GM12864 (cell line): ENCODE data around the gene PPP1R12B.

Source experiments
- DNase-seq: peaks from one replicate; pipeline ENCODE4 v3.0.0-alpha.2; 2011; ENCODE audit warnings: low read depth
- H3K4me3 ChIP-seq: 2 replicates; pipeline ENCODE4 v1.5.1; 2011; ENCODE audit warnings: mild to moderate bottlenecking, low read depth, low read length, control low read depth
- TF ChIP-seq, protein P1 (sequence below): IDR thresholded peaks from 2 replicates; pipeline ENCODE4 v1.5.1; 2011; ENCODE audit warnings: low read depth, mild to moderate bottlenecking, moderate library complexity, low read length, control low read depth, inconsistent platforms; ENCODE audit errors: missing control alignments

The PPP1R12B gene

DNA sequence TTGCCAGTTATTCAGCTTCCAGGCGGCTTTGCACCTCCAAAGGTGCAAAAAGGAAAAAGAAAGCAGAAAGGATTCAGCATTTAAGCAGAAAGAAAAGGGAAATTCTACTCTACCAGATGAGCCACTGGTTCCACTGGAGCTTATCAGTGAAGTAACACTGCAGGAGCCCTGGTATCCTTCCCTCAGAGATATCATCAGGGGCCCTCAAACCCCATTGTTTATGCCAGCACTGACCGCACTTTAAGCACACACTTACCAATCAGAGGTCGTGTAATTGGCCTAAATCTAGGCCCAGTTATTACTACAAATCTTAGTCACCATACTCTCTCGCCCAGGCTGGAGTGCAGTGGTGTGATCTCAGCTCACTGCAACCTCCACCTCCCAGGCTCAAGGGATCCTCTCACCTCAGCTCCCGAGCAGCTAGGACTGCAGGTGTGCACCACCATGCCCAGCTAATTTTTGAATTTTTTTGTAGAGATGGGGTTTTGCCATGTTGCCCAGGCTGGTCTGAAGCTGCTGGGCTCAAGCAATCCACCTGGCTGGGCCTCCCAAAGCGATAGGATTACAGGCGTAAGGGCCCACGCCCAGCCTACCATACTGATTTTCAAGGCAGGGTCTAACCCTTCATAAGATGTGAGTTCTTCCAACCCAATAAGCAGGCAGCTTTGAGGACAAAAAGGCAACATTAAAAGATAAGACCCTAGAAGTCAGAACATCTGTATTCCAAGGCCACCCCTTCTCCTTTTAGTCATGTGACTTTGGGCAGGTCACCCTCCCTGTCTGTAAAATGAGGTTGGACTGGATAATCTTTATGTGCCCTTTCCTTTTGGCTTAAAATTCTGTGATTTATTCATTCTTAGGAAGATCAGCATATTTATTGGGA is 236.4 kb downstream of the PPP1R12B start:
- no peak overlapping the region for H3K4me3 ChIP-seq
- TF ChIP-seq, protein P1, sequence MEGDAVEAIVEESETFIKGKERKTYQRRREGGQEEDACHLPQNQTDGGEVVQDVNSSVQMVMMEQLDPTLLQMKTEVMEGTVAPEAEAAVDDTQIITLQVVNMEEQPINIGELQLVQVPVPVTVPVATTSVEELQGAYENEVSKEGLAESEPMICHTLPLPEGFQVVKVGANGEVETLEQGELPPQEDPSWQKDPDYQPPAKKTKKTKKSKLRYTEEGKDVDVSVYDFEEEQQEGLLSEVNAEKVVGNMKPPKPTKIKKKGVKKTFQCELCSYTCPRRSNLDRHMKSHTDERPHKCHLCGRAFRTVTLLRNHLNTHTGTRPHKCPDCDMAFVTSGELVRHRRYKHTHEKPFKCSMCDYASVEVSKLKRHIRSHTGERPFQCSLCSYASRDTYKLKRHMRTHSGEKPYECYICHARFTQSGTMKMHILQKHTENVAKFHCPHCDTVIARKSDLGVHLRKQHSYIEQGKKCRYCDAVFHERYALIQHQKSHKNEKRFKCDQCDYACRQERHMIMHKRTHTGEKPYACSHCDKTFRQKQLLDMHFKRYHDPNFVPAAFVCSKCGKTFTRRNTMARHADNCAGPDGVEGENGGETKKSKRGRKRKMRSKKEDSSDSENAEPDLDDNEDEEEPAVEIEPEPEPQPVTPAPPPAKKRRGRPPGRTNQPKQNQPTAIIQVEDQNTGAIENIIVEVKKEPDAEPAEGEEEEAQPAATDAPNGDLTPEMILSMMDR, result no peak

DNA sequence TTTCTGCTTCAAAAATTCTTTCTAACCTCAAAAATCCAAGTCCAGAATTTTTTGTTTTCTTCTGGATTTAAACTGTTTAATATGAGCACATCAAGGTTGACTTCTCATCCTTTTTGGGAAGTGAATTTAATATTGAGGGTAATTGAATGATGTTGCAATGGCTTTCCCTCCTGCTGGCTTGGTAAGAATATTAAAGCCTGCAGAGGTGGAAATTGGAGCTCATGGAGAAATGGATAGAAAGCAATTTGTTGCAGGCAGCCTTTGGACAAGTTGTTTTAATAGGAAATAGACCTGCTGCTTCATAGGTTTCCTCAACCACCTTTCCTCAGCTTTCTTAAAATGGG is 237.1 kb downstream of the PPP1R12B start:
- no peak for DNase-seq
- H3K4me3 ChIP-seq, result no peak overlapping the region
- TF ChIP-seq, protein P1, result no peak

More for the DNA sequence above, 236.4 kb downstream of the PPP1R12B start:
- DNase-seq, result no peak

DNA sequence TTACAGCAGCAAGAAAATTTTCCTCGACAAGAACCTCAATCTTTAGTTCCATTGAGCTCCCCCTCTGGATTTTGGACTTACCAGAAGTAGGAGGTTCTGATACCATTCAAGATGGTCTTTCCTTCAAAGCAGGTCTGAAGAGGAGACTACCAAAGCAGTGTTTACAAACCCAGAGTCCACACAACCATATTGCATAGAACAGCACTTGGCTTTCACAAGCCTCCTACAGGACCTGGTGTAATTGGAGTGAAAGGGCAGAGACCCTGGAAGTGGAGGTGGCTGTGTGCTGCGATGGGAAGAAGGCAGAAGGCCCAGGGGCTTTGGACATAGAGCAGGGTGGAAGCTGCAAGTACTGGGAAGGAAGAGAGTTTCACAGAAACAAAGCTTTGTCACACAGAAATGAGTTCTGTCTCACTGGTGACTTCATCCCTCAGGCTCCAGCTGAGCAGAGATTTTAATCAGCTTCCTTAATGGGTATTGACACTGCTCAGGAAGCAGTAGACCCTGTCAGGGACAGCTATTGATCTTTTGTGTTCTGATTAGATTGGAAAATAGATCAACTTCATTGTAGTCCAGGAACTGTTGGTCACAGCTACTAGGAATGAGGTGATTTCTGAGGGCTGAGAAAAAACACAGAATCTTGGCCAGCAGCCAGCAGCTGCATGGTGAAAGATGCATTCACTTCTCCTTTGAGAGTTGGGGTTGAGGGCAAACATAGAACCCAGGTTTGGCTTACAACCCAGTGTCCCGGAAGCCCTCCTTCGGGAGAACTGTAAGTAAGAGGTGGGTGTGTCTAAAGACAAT is 237.7 kb downstream of the PPP1R12B start:
- TF ChIP-seq, protein P1, result no peak
- no peak for DNase-seq

DNA sequence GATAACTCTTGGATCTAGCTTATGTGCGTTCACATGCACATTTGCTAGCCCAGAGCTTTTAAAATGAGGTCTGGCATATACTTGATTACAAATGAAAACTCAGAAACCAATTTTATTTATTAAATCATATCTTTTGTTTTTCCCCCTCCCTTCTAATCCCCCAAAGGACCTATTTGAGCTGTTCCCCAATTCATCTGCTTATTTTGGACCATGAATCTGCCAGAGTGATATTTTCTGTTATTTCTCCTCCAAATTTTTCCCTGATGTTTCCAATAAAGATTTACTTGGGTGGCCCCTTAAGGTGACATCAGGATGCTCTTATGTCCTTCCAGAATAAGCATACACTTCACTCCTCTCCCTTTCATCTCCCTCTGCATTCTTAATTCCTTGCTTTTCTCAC is 238.4 kb downstream of the PPP1R12B start:
- no peak for DNase-seq
- H3K4me3 ChIP-seq, result no peak overlapping the region
- TF ChIP-seq, protein P1, result no peak

More for the DNA sequence above, 237.7 kb downstream of the PPP1R12B start:
- H3K4me3 ChIP-seq, result no peak overlapping the region

DNA sequence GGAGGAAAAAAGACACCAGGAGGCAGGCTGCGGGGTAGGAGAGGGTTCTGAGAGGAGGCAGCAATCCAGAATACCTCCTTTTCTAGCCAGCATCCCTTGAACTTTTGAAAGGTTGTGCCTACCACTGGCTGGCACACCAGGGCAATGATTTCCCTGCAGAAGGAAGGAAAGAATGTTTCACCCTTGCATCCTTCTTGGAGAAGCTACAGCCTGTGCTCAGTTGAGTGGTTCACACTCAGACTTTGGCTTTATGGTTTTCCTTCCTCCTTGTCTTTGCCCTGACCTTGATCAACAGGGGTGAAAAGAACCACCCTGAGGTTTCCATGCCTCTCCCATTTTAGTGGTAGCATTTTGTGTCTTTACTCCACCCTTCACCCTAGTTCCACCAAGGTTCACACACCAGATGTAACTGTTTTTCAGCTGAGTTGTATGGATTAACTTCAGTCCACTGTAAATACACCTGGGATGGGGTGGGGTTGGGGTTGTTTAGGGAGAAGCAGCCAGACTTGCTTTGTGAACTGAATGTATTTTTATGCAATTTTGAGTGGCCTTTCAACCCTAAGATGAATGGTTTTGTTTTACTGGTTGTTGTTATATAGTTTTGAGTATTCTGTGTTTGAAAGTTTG is 239.5 kb downstream of the PPP1R12B start:
- TF ChIP-seq, protein P1, result no peak
- H3K4me3 ChIP-seq, result no peak overlapping the region
- no peak for DNase-seq

DNA sequence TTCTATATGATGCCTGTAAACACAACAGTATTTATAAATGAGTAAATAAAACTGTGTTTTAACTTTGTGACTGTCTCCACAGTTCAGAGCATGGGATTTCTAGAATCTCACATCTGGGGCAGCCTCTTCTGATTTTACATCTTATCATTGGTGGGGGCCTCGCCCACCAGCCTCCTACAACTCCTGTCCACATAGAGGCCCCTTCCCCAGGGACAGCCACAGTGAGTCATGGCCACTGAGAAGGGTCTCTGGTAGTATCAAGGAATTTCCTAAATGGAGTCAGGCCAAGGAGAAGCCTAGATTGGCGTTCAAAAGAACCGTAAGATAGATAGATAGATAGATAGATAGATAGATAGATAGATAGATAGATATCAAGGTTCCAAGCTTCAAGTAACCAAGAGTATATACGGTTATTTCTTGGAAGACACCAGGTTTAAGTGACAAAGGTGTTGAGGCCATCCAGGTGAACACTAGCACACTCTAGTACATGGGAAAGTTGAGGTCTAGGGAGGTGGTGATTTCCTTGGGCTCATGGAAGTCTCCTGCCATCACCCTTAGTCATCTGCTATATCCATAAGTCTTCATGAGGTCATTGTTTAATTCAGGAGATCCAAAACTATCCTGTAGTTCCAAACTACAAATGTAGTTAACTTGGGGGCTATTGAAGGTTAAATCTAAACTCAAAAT is 240.1 kb downstream of the PPP1R12B start:
- no peak for DNase-seq
- TF ChIP-seq, protein P1, result no peak

More for the DNA sequence above, 240.1 kb downstream of the PPP1R12B start:
- no peak overlapping the region for H3K4me3 ChIP-seq
